Kidney (tissue), 14 donors: ENCODE data around the gene CD44. TPM values are rescaled to one million over a fixed set of nuclear protein-coding genes. Genes with fewer than 3 reads are reported as not detected.
A peak's percentile ranks its signal among the peaks of the same experiment; 100 is the strongest.

Experiments
- DNase-seq, 5 donors: peaks; one replicate each; pipeline ENCODE4 v3.0.0-alpha.2; 2013 to 2020
- FAIRE-seq: peaks from 2 replicates; lab custom pipeline; 2012; peaks lifted over from hg19 to GRCh38; lab: Jason Lieb, UNC
- H3K27ac ChIP-seq, 2 donors: one replicate each; pipeline ENCODE4 v1.7.0; 2013; ENCODE audit warnings: low read depth in 2 of 2, low read length in 2 of 2, inconsistent platforms in 1 of 2
- H3K27me3 ChIP-seq: one replicate; pipeline ENCODE4 v1.7.1; 2013; ENCODE audit warnings: low read length, inconsistent platforms; ENCODE audit not compliant: control insufficient read depth, insufficient read depth
- H3K36me3 ChIP-seq, 3 donors: one replicate each; pipeline versions ENCODE4 v1.7.0 to v1.7.1; 2013; ENCODE audit warnings: low read length in 3 of 3, control low read depth in 1 of 3, inconsistent platforms in 1 of 3; ENCODE audit not compliant: insufficient read depth in 3 of 3, control insufficient read depth in 2 of 3
- H3K4me1 ChIP-seq, 3 donors: one replicate each; pipeline versions ENCODE4 v1.7.0 to v1.7.1; 2013; ENCODE audit warnings: low read length in 3 of 3, inconsistent platforms in 1 of 3, low read depth in 1 of 3; ENCODE audit not compliant: control insufficient read depth in 2 of 3, insufficient read depth in 2 of 3
- H3K4me3 ChIP-seq, 3 donors: one replicate each; pipeline versions ENCODE4 v1.7.0 to v1.8.1; 2013; ENCODE audit warnings: low read length in 3 of 3, control low read depth in 1 of 3, inconsistent platforms in 1 of 3
- H3K9ac ChIP-seq, 3 donors: one replicate each; pipeline versions ENCODE4 v1.7.0 to v1.7.1; 2013; ENCODE audit warnings: low read length in 3 of 3, control low read depth in 1 of 3, inconsistent platforms in 1 of 3
- H3K9me3 ChIP-seq, 3 donors: one replicate each; pipeline versions ENCODE4 v1.7.0 to v1.7.1; 2013; ENCODE audit warnings: low read length in 3 of 3, control low read depth in 1 of 3, inconsistent platforms in 1 of 3; ENCODE audit not compliant: control insufficient read depth in 2 of 3, insufficient read depth in 1 of 3
- intact Hi-C: fragments of 100-400 bp; cut with DNase I; formaldehyde crosslinking; loops from one replicate; pipeline ENCODE4 v1.11.1; 2022
- polyA plus RNA-seq: library from polyadenylated mRNA; stranded (reverse); fragments of 350-450 nt; fragmentation: Illumina TruSeq; extraction: RNeasy Lipid Tissue Mini Kit (QIAGEN cat#74804); gene quantifications from one replicate; pipeline ENCODE4 v1.2.3, GENCODE V29; 2014; ENCODE audit warnings: low read depth, low replicate concordance; ENCODE audit not compliant: insufficient read depth
- total RNA-seq: library from RNA; stranded (reverse); fragmentation: NEBNext Ultra II Directional; extraction: Animal tissue kit (Norgen Biotek cat#: 25700); gene quantifications from one replicate; pipeline ENCODE4 v1.2.1, GENCODE V29; 2021
- TF ChIP-seq, protein P1 (sequence below): IDR thresholded peaks from 3 replicates; pipeline ENCODE4 v1.5.1; 2012; ENCODE audit warnings: mild to moderate bottlenecking, moderate library complexity, borderline replicate concordance; ENCODE audit not compliant: insufficient read depth; ENCODE audit errors: extremely low read depth
- donor health status: control.
- donor health status: control.
- donor health status: control.
- donor health status: control.
- donor health status: control.
- donor health status: DM: yes; HTN: yes; CAD: no.
- donor health status: Normal renal cell carcinoma (clear cell type).

The CD44 gene
- total and polyA plus RNA-seq, 2 donors from 2014 or later: 13.8 to 235 TPM

DNA sequence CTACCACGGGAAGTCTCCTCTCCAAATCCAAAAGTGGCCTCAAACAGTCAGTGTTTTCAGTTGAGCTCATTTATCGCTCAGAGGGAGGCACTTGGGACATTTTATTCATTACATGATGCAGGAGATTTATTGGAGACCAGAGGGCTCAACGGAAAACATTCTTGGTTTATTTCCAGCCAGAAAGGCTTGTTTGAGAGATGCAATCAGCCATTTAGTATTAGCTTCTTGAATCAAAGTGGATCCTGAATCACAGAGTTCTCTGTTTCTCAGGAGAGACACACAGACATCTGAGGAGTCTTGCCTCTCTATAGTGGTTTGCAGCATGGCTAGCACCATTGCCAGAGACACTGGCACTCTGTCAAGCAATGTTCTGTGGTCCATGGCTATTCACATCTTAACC is 31.5 kb downstream of the CD44 start:
- Histone ChIP-seq H3K36me3 (no peaks in the 10 kb centered on the region), H3K9me3 (no peaks in the 10 kb centered on the region), H3K4me3 (no peak overlapping the region), H3K27me3 (no peaks in the 10 kb centered on the region), H3K9ac (no peak overlapping the region), H3K4me1 (peaks cover 0 to 4% (median 3%) of the 10 kb centered on the region in 3 donors), H3K27ac (peak overlapping the region in 1 of 2 donors; percentile 37)
- intact Hi-C loops: no loop called here
- no peak for FAIRE-seq
- TF ChIP-seq, protein P1, sequence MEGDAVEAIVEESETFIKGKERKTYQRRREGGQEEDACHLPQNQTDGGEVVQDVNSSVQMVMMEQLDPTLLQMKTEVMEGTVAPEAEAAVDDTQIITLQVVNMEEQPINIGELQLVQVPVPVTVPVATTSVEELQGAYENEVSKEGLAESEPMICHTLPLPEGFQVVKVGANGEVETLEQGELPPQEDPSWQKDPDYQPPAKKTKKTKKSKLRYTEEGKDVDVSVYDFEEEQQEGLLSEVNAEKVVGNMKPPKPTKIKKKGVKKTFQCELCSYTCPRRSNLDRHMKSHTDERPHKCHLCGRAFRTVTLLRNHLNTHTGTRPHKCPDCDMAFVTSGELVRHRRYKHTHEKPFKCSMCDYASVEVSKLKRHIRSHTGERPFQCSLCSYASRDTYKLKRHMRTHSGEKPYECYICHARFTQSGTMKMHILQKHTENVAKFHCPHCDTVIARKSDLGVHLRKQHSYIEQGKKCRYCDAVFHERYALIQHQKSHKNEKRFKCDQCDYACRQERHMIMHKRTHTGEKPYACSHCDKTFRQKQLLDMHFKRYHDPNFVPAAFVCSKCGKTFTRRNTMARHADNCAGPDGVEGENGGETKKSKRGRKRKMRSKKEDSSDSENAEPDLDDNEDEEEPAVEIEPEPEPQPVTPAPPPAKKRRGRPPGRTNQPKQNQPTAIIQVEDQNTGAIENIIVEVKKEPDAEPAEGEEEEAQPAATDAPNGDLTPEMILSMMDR: no peak
- peak in 2 of 5 donors; percentile 57 to 83 for DNase-seq

DNA sequence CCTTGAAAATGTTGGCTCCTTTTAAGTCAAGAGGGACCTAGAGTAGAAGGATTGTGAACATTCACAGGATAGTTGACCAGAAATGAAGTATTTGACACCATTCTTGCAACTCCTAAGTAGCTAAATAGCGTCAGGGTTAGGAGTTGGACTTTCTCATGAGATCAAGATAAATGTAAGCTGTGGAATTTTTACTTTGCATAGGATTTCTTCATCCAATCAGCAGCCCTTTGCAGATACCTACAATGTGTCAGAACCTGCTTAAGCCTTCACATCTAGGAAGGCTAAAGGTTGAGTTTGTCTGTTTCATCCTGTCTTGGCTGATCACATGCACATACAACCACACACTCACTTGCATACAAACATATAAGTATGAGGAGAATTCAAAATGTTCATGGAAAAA is 32.3 kb downstream of the CD44 start:
- no peaks in the 10 kb centered on the region for H3K27me3 ChIP-seq
- no peak overlapping the region for H3K27ac ChIP-seq
- DNase-seq (no peak), FAIRE-seq (no peak)
- TF ChIP-seq, protein P1: no peak
- peaks cover 0 to 4% (median 3%) of the 10 kb centered on the region in 3 donors for H3K4me1 ChIP-seq
- intact Hi-C loops: no loop called here
- H3K36me3 ChIP-seq: no peaks in the 10 kb centered on the region
- H3K9ac ChIP-seq: no peak overlapping the region
- H3K4me3 ChIP-seq: no peak overlapping the region
- no peaks in the 10 kb centered on the region for H3K9me3 ChIP-seq

DNA sequence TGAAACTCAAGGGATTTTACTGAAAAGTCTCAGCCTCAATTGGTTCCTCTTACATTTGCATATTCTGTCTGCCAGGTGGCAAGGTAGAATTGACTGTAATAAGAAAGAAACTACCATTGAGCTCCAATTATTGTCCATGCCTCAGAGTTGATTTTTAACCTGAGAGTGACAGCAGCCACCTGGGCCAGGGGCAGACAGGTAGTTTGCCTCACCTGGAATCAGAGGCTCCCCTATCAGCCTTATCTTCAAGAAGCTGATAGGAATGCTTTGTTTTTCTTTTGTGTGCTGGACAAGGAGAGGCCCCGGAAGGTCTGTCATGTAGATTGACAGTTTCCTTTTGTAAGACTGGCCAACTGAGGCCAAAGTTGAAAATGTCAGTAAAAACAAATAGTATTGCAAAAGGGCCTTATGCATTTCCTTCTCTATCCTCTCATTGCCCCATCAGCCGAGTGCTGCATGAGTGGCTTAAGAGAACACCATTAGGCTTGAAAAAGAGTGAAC is 34.1 kb downstream of the CD44 start:
- Histone ChIP-seq H3K4me1 (peaks cover 0 to 4% (median 0%) of the 10 kb centered on the region in 3 donors), H3K4me3 (no peak overlapping the region), H3K27ac (no peak overlapping the region), H3K36me3 (peaks cover 0 to 2% (median 0%) of the 10 kb centered on the region in 3 donors), H3K9me3 (no peaks in the 10 kb centered on the region), H3K27me3 (no peaks in the 10 kb centered on the region), H3K9ac (no peak overlapping the region)
- no peak for DNase-seq
- TF ChIP-seq, protein P1: no peak
- no peak for FAIRE-seq
- intact Hi-C loops: no loop called here
